Stimulated activated memory B cell treated with anti-CD40 and anti-IgM and Interleukin-4, amounts not matched to agents 10 μg/mL and 1 μg/mL and 100 μg/mL, for 72 hours (primary cell): ENCODE measurements around the gene WDR76.

Experiments used
- ATAC-seq: fragments of 150-1000 bp; cut with Tn5 transposase; 2 replicates; pipeline ENCODE4 v1.10.0; 2021
- H3K27ac Mint-ChIP-seq: one replicate; pipeline ENCODE4 v1.8.0; 2022; ENCODE audit warnings: mild to moderate bottlenecking, mixed read lengths
- H3K27me3 Mint-ChIP-seq: one replicate; pipeline ENCODE4 v1.8.0; 2022; ENCODE audit warnings: mixed read lengths
- H3K36me3 Mint-ChIP-seq: one replicate; pipeline ENCODE4 v1.8.0; 2022; ENCODE audit warnings: mixed read lengths
- H3K4me1 Mint-ChIP-seq: one replicate; pipeline ENCODE4 v1.8.0; 2022; ENCODE audit warnings: mixed read lengths
- H3K4me3 Mint-ChIP-seq: one replicate; pipeline ENCODE4 v1.8.0; 2022; ENCODE audit warnings: mild to moderate bottlenecking, moderate library complexity, mixed read lengths
- H3K9me3 Mint-ChIP-seq: one replicate; pipeline ENCODE4 v1.8.0; 2022; ENCODE audit warnings: mixed read lengths

The WDR76 gene

DNA sequence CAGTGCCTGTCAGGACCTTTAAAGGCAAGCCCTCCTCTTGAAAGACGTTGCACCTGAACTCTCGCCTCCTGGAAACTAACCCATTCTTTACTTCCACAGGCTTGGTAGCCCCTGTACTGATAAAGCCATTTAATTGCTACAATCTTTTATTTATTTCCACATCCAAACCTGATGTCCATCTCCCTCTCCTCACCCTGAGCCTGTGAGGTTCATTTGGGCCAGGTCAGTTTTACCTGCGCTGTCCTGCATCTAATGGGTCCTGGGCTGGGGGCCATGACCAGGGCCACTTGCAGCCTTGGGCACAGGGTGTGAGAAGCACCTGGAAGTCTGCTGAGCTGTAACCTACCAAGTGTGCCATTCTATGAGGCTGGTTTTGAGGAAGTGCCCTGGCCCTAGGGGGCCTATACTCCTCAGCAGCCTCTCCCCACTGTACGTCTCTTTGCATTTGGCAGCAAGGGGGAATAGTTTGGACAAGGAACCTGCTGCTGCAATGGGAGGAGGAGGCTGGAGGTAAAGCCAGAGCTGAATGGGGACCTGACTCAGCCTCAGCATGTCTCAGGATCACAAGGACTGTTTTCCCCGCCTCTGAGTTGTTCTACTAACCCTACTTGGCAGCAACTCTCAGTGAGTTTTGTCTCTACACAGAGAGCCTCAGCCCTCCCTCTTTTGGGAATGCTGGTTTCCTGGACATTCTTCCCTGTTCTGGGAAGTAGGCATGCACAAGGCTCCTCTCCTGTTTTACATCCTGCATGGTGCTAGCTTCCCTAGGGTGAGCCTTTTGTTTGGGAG, 53.8 kb downstream of the WDR76 start:
- no peaks in the 10 kb centered on the region for H3K27me3 Mint-ChIP-seq
- H3K4me1 Mint-ChIP-seq: no peaks in the 10 kb centered on the region
- H3K36me3 Mint-ChIP-seq: no peaks in the 10 kb centered on the region
- H3K27ac Mint-ChIP-seq: no peak overlapping the region
- no peak for ATAC-seq
- H3K4me3 Mint-ChIP-seq: no peak overlapping the region
- H3K9me3 Mint-ChIP-seq: no peaks in the 10 kb centered on the region

DNA sequence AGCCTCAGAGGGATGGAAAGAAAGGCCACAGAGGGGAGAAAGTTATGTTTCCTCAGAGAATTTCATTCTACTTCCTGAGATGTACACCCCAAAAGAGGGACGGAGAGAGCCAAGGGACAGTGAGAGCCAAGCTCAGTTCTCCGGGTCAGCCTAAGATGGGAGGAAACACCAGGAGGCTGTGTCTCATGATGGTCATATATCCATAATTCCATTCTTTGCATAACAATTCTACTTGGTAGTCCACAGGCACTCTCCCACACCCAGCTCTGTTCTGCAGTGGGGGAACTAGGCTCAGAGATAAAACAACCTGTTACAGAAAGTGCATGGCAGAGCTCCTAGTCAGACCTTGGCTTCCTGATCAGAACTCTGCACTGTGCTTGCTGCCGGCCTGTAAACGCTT, 54.4 kb downstream of the WDR76 start:
- no peaks in the 10 kb centered on the region for H3K36me3 Mint-ChIP-seq
- no peaks in the 10 kb centered on the region for H3K27me3 Mint-ChIP-seq
- no peaks in the 10 kb centered on the region for H3K4me1 Mint-ChIP-seq
- no peak for ATAC-seq
- no peak overlapping the region for H3K27ac Mint-ChIP-seq
- H3K9me3 Mint-ChIP-seq: no peaks in the 10 kb centered on the region
- no peak overlapping the region for H3K4me3 Mint-ChIP-seq

DNA sequence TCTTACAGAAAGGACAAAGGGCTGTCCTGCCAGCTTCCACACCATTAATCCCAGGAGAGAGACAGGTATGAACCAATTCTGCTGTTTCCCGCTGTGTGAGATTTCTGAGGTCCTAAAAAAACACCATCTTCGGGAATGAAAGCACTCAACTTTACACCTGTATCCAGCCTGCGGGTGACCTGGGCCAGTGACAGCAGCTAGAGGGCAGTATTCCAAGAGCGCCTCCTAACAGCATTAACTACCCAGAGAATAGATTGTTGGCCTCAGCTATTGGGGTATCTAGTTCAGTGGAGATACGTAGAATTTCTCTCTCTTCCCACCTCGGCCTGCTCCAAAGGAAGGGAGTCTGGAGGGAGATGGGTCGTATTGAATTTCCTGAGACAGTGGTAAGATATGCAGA, 55.1 kb downstream of the WDR76 start:
- no peaks in the 10 kb centered on the region for H3K27me3 Mint-ChIP-seq
- H3K36me3 Mint-ChIP-seq: no peaks in the 10 kb centered on the region
- H3K4me1 Mint-ChIP-seq: no peaks in the 10 kb centered on the region
- no peaks in the 10 kb centered on the region for H3K9me3 Mint-ChIP-seq
- no peak overlapping the region for H3K4me3 Mint-ChIP-seq
- no peak for ATAC-seq
- H3K27ac Mint-ChIP-seq: no peak overlapping the region

DNA sequence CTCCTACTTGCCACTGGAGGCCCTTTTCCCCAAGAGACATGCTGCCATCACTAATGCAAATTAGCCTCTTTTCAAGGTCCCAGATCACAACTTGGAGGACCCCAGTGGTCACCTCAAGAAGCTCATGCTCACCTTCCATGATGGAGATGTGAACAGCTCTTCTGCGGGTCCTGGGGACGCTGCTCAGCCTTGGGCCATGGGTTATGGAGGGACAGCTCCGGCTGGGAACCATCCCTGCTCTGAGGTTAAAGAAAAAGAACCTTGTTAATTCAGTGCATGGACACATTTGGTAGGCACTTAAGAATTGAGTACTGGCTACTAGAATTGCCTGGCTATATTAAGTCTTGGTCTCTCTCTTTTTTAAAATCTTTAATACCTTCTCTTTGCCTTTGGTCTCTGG, 56.8 kb downstream of the WDR76 start:
- no peaks in the 10 kb centered on the region for H3K4me1 Mint-ChIP-seq
- no peak overlapping the region for H3K27ac Mint-ChIP-seq

DNA sequence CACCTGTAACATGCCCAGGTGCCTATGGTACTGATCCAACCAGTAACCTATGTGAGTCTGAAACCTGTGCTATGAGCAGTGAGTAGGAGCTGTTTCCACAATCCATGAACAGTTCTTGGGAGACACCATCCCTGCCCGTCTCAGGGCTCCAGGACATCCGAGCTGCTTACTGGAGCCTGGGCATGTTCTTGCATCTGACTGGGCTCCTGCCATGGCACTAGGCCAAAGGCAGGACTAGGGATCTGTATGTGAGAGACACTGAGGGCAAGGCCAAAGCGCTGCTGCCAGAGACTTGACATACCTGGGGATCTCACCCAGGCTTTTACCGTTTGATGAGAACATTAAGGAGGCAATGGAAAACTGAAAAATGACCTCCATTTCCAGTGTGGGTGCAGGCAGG, 59.8 kb downstream of the WDR76 start:
- ATAC-seq: no peak
- no peaks in the 10 kb centered on the region for H3K9me3 Mint-ChIP-seq
- H3K27ac Mint-ChIP-seq: no peak overlapping the region
- H3K27me3 Mint-ChIP-seq: no peaks in the 10 kb centered on the region
- no peak overlapping the region for H3K4me3 Mint-ChIP-seq
- no peaks in the 10 kb centered on the region for H3K4me1 Mint-ChIP-seq
- no peaks in the 10 kb centered on the region for H3K36me3 Mint-ChIP-seq

More for the DNA sequence above, 56.8 kb downstream of the WDR76 start:
- no peak overlapping the region for H3K4me3 Mint-ChIP-seq
- H3K9me3 Mint-ChIP-seq: no peaks in the 10 kb centered on the region
- no peaks in the 10 kb centered on the region for H3K36me3 Mint-ChIP-seq
- ATAC-seq: no peak
- H3K27me3 Mint-ChIP-seq: no peaks in the 10 kb centered on the region

DNA sequence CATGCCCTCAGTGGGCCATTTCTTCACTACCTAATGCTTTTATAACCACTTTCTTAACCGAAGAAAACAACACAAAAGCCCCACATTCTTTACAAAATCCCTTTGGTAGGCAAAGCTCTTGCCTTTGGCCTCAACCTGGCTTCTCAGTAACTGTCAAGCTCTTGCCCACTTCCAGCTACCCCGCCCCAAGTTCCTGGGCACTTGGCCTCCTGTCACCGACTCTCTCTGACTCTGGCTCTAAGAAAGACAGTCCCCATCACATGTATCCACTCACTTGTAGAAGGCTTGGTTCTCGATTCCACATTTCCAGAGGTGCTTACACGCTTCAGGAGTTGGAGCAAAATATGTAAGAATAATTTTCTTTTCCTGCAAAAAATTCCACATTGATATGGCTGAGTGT, 61.1 kb downstream of the WDR76 start:
- H3K27ac Mint-ChIP-seq: no peak overlapping the region
- ATAC-seq: no peak
- no peak overlapping the region for H3K4me3 Mint-ChIP-seq
- H3K27me3 Mint-ChIP-seq: no peaks in the 10 kb centered on the region
- no peaks in the 10 kb centered on the region for H3K36me3 Mint-ChIP-seq
- no peaks in the 10 kb centered on the region for H3K4me1 Mint-ChIP-seq
- H3K9me3 Mint-ChIP-seq: no peaks in the 10 kb centered on the region

DNA sequence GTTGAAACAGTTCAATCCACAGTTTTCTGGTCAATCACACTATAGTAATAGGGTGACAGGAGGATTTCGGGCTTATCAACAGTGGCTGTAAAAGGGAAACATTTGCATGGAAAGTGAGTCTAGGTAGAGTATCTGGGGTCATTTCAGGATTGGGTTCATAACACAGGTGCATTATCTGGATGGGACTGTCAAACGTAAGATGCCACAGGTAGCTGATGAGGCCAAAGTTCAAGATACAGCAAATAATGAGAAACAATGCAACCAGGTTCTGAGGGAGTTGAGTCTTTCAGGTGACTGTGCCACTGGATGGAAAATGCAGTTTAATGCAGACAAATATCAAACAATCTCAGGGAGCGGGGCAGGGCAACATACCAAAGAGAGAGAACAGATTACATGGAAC, 62.2 kb downstream of the WDR76 start:
- no peaks in the 10 kb centered on the region for H3K27me3 Mint-ChIP-seq
- no peaks in the 10 kb centered on the region for H3K4me1 Mint-ChIP-seq
- ATAC-seq: no peak
- no peaks in the 10 kb centered on the region for H3K36me3 Mint-ChIP-seq
- no peaks in the 10 kb centered on the region for H3K9me3 Mint-ChIP-seq
- no peak overlapping the region for H3K4me3 Mint-ChIP-seq
- no peak overlapping the region for H3K27ac Mint-ChIP-seq

DNA sequence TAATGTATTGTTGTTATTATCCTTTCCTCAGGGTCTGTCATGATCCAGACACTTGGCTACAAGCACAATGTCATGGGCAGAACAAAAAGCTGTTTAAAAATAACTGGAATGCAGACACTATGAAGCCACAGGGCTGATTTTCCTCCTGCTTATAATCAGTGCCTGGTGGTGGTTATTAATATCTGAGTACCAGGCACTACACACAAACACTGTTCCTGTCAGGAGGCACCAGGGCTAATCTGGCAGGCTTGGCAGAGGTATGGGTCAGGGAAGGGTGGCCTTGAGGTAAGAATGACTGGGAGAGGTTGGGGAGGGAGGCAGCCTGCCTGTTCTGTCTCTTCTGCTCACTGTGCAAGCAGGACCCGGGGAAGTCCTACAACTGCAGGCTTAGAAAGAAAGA, 67.2 kb downstream of the WDR76 start:
- no peak overlapping the region for H3K27ac Mint-ChIP-seq
- no peaks in the 10 kb centered on the region for H3K36me3 Mint-ChIP-seq
- H3K4me1 Mint-ChIP-seq: no peaks in the 10 kb centered on the region
- H3K9me3 Mint-ChIP-seq: no peaks in the 10 kb centered on the region
- no peaks in the 10 kb centered on the region for H3K27me3 Mint-ChIP-seq
- no peak overlapping the region for H3K4me3 Mint-ChIP-seq
- ATAC-seq: no peak

DNA sequence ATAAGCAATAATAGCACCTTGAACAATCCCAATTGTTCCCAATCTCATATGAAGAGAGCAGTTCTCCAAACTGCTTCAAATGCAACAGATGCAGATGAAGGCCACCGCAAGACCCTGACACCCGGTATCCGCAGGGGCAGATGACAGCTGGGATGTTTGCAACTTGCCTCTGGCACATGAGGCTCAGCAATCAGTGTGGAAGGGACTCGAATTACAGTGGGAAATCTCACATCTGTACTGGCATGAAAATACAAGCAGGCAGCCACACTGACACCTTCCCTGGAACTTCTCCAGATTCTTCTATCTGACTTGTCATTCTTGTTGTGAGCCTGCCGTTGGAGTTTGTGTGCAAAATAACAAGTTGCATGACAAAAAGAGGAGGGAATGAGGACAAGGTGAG, 68.8 kb downstream of the WDR76 start:
- H3K36me3 Mint-ChIP-seq: no peaks in the 10 kb centered on the region
- no peak for ATAC-seq
- H3K9me3 Mint-ChIP-seq: no peaks in the 10 kb centered on the region
- no peaks in the 10 kb centered on the region for H3K4me1 Mint-ChIP-seq
- no peak overlapping the region for H3K27ac Mint-ChIP-seq
- H3K4me3 Mint-ChIP-seq: no peak overlapping the region
- H3K27me3 Mint-ChIP-seq: no peaks in the 10 kb centered on the region

DNA sequence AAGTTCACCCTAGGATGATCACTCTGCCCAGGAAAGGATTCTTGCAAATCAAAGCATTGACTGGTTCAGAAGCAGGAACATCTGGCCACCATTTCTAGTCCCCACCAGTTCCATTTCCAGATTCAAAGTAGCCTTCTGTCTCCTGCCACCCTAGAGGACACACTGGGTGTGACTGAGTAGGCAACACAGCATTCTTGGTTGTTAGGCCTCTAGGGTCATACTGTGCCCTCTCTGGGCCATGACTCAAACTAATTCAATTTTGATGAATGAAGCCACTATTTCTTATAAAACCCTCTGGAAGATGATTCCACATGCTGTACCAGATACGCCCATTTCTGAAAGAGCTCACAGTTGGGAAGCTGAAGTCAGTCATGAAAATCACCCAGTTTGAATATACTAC, 69.7 kb downstream of the WDR76 start:
- no peaks in the 10 kb centered on the region for H3K27me3 Mint-ChIP-seq
- no peaks in the 10 kb centered on the region for H3K36me3 Mint-ChIP-seq
- H3K4me3 Mint-ChIP-seq: no peak overlapping the region
- H3K27ac Mint-ChIP-seq: no peak overlapping the region
- ATAC-seq: no peak
- H3K9me3 Mint-ChIP-seq: no peaks in the 10 kb centered on the region
- H3K4me1 Mint-ChIP-seq: no peaks in the 10 kb centered on the region

DNA sequence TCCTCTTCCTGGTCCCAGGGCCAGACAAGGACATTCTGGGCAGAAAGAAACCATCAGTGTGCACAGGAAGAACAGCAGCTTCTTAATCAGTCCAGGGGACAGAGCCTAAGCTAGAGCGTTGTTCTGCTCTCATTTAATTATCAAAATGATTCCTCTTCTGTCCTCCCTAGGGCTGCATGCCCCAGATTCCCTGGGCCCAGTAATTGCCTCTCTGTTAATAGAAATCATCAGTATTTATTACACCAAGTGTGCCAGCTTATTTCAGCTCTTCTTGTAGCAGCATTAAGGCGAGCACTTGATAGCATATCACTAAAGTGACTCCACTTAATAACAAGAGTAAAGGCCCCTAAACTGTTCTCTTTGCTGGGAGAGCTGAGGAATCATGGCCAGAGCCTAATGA, 72.1 kb downstream of the WDR76 start:
- H3K9me3 Mint-ChIP-seq: no peaks in the 10 kb centered on the region
- no peaks in the 10 kb centered on the region for H3K27me3 Mint-ChIP-seq
- H3K4me3 Mint-ChIP-seq: no peak overlapping the region
- no peak for ATAC-seq
- no peaks in the 10 kb centered on the region for H3K36me3 Mint-ChIP-seq
- H3K4me1 Mint-ChIP-seq: peaks cover 4% of the 10 kb centered on the region
- no peak overlapping the region for H3K27ac Mint-ChIP-seq

DNA sequence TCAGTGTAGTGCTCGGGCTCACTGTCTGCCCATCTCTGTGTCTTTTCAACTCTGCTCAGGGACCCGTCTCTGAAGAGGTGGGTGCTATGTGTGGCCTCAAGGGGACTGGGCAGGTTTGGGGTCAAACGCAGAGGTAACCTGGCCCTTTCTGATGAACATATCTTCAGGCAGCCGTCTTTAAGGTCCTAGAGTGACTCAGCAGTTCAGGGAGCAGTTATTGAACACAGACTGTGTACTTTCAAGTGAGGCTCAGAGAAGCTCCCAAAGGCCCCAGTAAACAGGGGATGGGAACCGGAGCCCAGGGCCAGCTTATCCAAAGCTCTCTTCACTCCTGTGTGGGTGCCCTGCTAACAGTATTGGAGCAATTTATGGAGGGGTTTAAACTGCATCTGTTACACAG, 73.1 kb downstream of the WDR76 start:
- no peaks in the 10 kb centered on the region for H3K36me3 Mint-ChIP-seq
- no peak overlapping the region for H3K27ac Mint-ChIP-seq
- no peak overlapping the region for H3K4me3 Mint-ChIP-seq
- no peaks in the 10 kb centered on the region for H3K9me3 Mint-ChIP-seq
- H3K27me3 Mint-ChIP-seq: no peaks in the 10 kb centered on the region
- ATAC-seq: no peak
- H3K4me1 Mint-ChIP-seq: peaks cover 7% of the 10 kb centered on the region

DNA sequence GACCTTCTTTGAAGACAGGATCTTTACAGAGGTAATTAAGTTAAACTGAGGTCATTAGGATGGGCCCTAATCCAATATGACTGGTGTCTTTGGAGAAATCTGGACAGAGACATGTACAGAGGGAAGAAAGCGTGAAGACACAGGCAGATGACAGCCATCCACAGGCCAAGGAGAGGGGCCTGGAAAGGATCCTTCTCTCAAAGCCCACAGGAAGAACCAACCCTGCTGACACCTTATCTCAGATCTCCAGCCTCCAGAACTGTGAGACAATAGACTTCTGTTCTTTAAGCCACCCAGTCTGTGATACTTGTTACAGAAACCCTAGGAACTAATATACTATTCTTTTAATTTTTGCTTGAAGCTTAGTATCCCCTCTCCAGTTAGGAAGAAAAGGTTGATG, 74.2 kb downstream of the WDR76 start:
- Mint-ChIP-seq H3K9me3 (no peaks in the 10 kb centered on the region), H3K27ac (no peak overlapping the region), H3K36me3 (no peaks in the 10 kb centered on the region), H3K4me1 (peaks cover 7% of the 10 kb centered on the region), H3K4me3 (no peak overlapping the region), H3K27me3 (no peaks in the 10 kb centered on the region)
- no peak for ATAC-seq

DNA sequence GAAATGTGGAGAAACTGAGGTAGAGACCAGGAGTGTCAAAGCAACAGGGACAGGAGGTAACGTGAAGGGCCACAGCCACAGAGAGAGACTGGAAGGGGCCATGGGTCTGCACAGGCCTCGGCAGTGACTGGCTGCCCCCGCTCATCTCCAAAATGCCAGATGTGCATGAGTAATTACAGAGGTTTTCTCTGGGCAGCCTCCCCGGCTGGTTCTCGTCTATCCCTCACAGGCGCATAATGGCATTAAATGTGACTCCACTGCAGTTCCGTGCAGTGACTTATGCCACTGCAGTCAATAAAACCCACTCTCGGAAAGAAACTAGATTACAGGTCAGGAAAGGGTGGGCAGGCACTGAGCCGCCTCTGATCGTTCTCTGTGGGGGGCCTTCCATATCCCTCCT, 74.7 kb downstream of the WDR76 start:
- H3K27me3 Mint-ChIP-seq: no peaks in the 10 kb centered on the region
- no peak overlapping the region for H3K27ac Mint-ChIP-seq
- H3K36me3 Mint-ChIP-seq: no peaks in the 10 kb centered on the region
- peaks cover 7% of the 10 kb centered on the region for H3K4me1 Mint-ChIP-seq
- ATAC-seq: no peak
- H3K9me3 Mint-ChIP-seq: no peaks in the 10 kb centered on the region
- no peak overlapping the region for H3K4me3 Mint-ChIP-seq

DNA sequence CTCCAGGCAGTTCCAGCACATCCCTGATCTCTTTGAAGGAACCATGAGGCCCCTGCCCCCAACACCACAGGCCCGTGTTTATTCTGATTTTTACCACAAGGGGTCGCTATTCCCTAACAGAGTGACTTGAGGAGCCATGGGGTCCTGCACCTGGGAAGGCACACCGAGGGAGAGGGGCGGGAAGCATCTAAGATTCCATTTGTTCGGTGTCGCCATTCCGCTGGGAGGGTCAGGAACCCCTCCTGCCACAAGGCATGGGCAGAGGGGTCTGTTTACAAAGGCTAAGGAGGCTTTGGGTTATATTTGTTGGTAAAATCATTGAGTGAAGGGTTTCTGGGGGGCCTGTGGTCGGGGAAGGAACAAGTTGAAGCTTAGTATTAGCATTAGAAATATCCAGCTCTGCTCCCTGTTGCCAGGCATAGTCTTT, 77.1 kb downstream of the WDR76 start:
- H3K27ac Mint-ChIP-seq: no peak overlapping the region
- H3K4me3 Mint-ChIP-seq: no peak overlapping the region
- peaks cover 7% of the 10 kb centered on the region for H3K4me1 Mint-ChIP-seq
- no peaks in the 10 kb centered on the region for H3K36me3 Mint-ChIP-seq
- H3K27me3 Mint-ChIP-seq: no peaks in the 10 kb centered on the region
- H3K9me3 Mint-ChIP-seq: no peaks in the 10 kb centered on the region
- ATAC-seq: peak; percentile 65

DNA sequence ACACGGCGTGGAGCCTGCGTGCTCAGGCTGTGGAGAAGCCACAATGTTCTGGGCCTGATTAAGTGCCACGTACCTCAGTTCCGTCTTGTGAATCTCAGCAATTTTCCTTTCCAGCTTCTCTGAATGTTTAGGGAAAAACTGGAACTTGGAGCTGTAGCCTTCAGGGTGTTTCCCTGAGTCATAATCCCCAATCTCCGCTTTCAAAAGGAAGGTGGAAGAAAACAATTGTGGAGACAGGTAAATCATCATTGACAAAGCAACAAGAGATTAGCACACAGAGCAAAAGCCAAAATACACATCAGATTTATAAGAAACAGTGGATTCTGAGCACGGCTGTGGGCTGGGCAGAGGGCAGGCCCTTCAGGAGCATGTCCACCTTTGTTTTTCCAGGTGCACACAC, 79.0 kb downstream of the WDR76 start:
- H3K27me3 Mint-ChIP-seq: no peaks in the 10 kb centered on the region
- no peak for ATAC-seq
- no peaks in the 10 kb centered on the region for H3K9me3 Mint-ChIP-seq
- H3K36me3 Mint-ChIP-seq: no peaks in the 10 kb centered on the region
- H3K4me3 Mint-ChIP-seq: no peak overlapping the region
- peaks cover 7% of the 10 kb centered on the region for H3K4me1 Mint-ChIP-seq
- no peak overlapping the region for H3K27ac Mint-ChIP-seq
